22Rv1 (cell line): ENCODE results near the gene PSMG3.

Experiments
- H3K27ac ChIP-seq: fragments of 450-650 bp; 2 replicates; pipeline ENCODE4 v1.5.1; 2017
- CTCF ChIP-seq: fragments of 450-650 bp; IDR thresholded peaks from 2 replicates; pipeline ENCODE4 v1.5.1; 2017; ENCODE audit warnings: mild to moderate bottlenecking
- ZFX ChIP-seq: fragments of 450-650 bp; IDR thresholded peaks from 2 replicates; pipeline ENCODE4 v1.6.1; 2017; ENCODE audit warnings: antibody characterized with exemption, borderline replicate concordance

PSMG3 gene

GRCh38 chr7:1550846-1551155 lies 19.0 kb downstream of the PSMG3 start:
- TF ChIP-seq ZFX = no peak
- TF ChIP-seq CTCF = no peak

GRCh38 chr7:1550005-1550845 lies 19.6 kb downstream of the PSMG3 start:
- TF ChIP-seq ZFX (no peak), CTCF (no peak)
- H3K27ac ChIP-seq = no peak overlapping the region

More at GRCh38 chr7:1550846-1551155, 19.0 kb downstream of the PSMG3 start:
- no peak overlapping the region for H3K27ac ChIP-seq

- no peak for TF ChIP-seq ZFX
- no peak for TF ChIP-seq CTCF
- no peak overlapping the region for H3K27ac ChIP-seq
Observed at GRCh38 chr7:1549357-1550004, 20.4 kb downstream of the PSMG3 start.

GRCh38 chr7:1548944-1549343 lies 20.9 kb downstream of the PSMG3 start:
- no peak for TF ChIP-seq ZFX
- TF ChIP-seq CTCF = no peak
- H3K27ac ChIP-seq = no peak overlapping the region

GRCh38 chr7:1548438-1548831 lies 21.4 kb downstream of the PSMG3 start:
- H3K27ac ChIP-seq = no peak overlapping the region
- TF ChIP-seq ZFX = no peak
- TF ChIP-seq CTCF = 0 out of 2 replicates have a peak, but pooled peaks have one; percentile 7

GRCh38 chr7:1547777-1548437 lies 21.9 kb downstream of the PSMG3 start:
- H3K27ac ChIP-seq = no peak overlapping the region
- TF ChIP-seq ZFX = no peak
- TF ChIP-seq CTCF = no peak
